Stomach (tissue), 9 donors: ENCODE results near the gene LGI2. TPM values are rescaled to one million over a fixed set of nuclear protein-coding genes. Genes with fewer than 3 reads are reported as not detected.

Experiments used
- DNase-seq, 2 donors: peaks; one replicate each; pipeline versions ENCODE4 v3.0.0 to v3.0.0-alpha.2; 2013 to 2019
- H3K27ac ChIP-seq, 5 donors: fragments of 200-600 bp in 4 of 5; sonication (generic) in 4 of 5; one replicate each; pipeline ENCODE4 v1.5.1; 2013 to 2019; ENCODE audit warnings: mild to moderate bottlenecking in 1 of 5, moderate library complexity in 1 of 5
- H3K27me3 ChIP-seq, 3 donors: fragments of 200-600 bp; sonication (generic); one replicate each; pipeline ENCODE4 v1.5.1; 2017 to 2019; ENCODE audit warnings: mixed run types in 1 of 3
- H3K36me3 ChIP-seq, 4 donors: fragments of 200-600 bp; sonication (generic); 1 replicate in 3 of 4; 2 replicates in 1 of 4; pipeline ENCODE4 v1.5.1; 2016 to 2019
- H3K4me1 ChIP-seq, 4 donors: fragments of 200-600 bp; sonication (generic); one replicate each; pipeline ENCODE4 v1.5.1; 2016 to 2019
- H3K4me3 ChIP-seq, 4 donors: fragments of 200-600 bp; sonication (generic) in 3 of 4; one replicate each; pipeline ENCODE4 v1.5.1; 2016 to 2019; ENCODE audit warnings: mild to moderate bottlenecking in 1 of 4
- H3K9me3 ChIP-seq, 4 donors: fragments of 200-600 bp; sonication (generic); one replicate each; pipeline ENCODE4 v1.5.1; 2016 to 2019
- CTCF ChIP-seq, 7 experiments: fragments of 450-650 bp in 4 of 7; fragments of 200-600 bp in 3 of 7; sonication (generic) in 3 of 7; IDR thresholded peaks; one replicate each; pipeline ENCODE4 v1.5.1; 2016 to 2019; ENCODE audit warnings: antibody characterized with exemption in 7 of 7, control low read depth in 2 of 7, mild to moderate bottlenecking in 1 of 7
- EP300 ChIP-seq: sonication (generic); formaldehyde crosslinking; IDR thresholded peaks from one replicate; pipeline ENCODE4 v1.6.1; 2017; ENCODE audit warnings: antibody characterized with exemption
- POLR2A ChIP-seq, 4 donors: fragments of 450-650 bp; IDR thresholded peaks; one replicate each; pipeline ENCODE4 v1.6.1; 2016; ENCODE audit warnings: antibody characterized with exemption in 4 of 4, control low read depth in 2 of 4, mild to moderate bottlenecking in 1 of 4, moderate library complexity in 1 of 4
- POLR2AphosphoS5 ChIP-seq, 3 donors: sonication (generic); formaldehyde crosslinking; IDR thresholded peaks; one replicate each; pipeline ENCODE4 v1.6.1; 2016; ENCODE audit warnings: antibody characterized with exemption in 3 of 3
- WGBS, 5 donors: extraction: QIAGEN DNeasy Blood & Tissue Kit in 3 of 5; methylation state at CpG; one replicate each; pipeline versions ENCODE4 v1.1.5 to v1.1.7; 2013 to 2018; 5-methylcytosine and 5-hydroxymethylcytosine counted together
- intact Hi-C: fragments of 100-400 bp; cut with DNase I; formaldehyde crosslinking; loops from one replicate; pipeline ENCODE4 v1.15.1; 2023; ENCODE audit warnings: low total_unique reads
- polyA plus RNA-seq, 3 donors: library from polyadenylated mRNA; stranded (reverse); fragments of 200-250 nt; gene quantifications; one replicate each; pipeline ENCODE4 v1.2.3, GENCODE V29; 2013
- total RNA-seq, 5 donors: library from RNA; depleted of rRNA; stranded (reverse); fragments of >200 nt; gene quantifications; one replicate each; pipeline versions ENCODE4 v1.1.0 to v1.2.3, GENCODE V29; 2014 to 2016
- donor health status: healthy with polysubstance abuse.
- donor health status: Bipolar disorder and iron deficiency.
- donor health status: healthy.

Gene LGI2
- total and polyA plus RNA-seq, 8 donors: 0.10 to 9.1 (median 0.31) TPM; not detected in 3

- Histone ChIP-seq H3K27ac (no peak overlapping the region), H3K4me3 (no peak overlapping the region), H3K36me3 (no peaks in the 10 kb centered on the region), H3K9me3 (no peaks in the 10 kb centered on the region), H3K27me3 (no peaks in the 10 kb centered on the region), H3K4me1 (peaks cover 0 to 18% (median 8%) of the 10 kb centered on the region in 4 donors)
- TF ChIP-seq POLR2AphosphoS5 (IDR thresholded peaks at IDR 0.05) (no peak), EP300 (no peak), CTCF (IDR thresholded peaks at IDR 0.05) (no peak), POLR2A (IDR thresholded peaks at IDR 0.05) (no peak)
- no peak for DNase-seq
- intact Hi-C loops: no loop called here
- WGBS, 5 donors: 73 to 80% (median 74%) methylated on average over 3 of the region's 3 CpGs
Observed at GRCh38 chr4:25001509-25001908, 29.2 kb downstream of the LGI2 start.

- peak in 1 of 2 donors; percentile 47 for DNase-seq
- Histone ChIP-seq H3K4me1 (peaks cover 0 to 18% (median 8%) of the 10 kb centered on the region in 4 donors), H3K27ac (no peak overlapping the region), H3K9me3 (no peaks in the 10 kb centered on the region), H3K27me3 (no peaks in the 10 kb centered on the region), H3K4me3 (no peak overlapping the region), H3K36me3 (no peaks in the 10 kb centered on the region)
- 64 to 75% (median 70%) methylated on average over 5 of the region's 5 CpGs for WGBS, 5 donors
- intact Hi-C loops: no loop called here
- TF ChIP-seq POLR2A (IDR thresholded peaks at IDR 0.05): no peak
- TF ChIP-seq EP300: no peak
- TF ChIP-seq CTCF (IDR thresholded peaks at IDR 0.05): no peak
- no peak for TF ChIP-seq POLR2AphosphoS5 (IDR thresholded peaks at IDR 0.05)
Observed at GRCh38 chr4:25000639-25001038, 30.1 kb downstream of the LGI2 start.

- intact Hi-C loops: no loop called here
- Histone ChIP-seq H3K27me3 (no peaks in the 10 kb centered on the region), H3K27ac (no peak overlapping the region), H3K4me1 (peaks cover 0 to 18% (median 8%) of the 10 kb centered on the region in 4 donors), H3K36me3 (no peaks in the 10 kb centered on the region), H3K4me3 (no peak overlapping the region), H3K9me3 (no peaks in the 10 kb centered on the region)
- 21 to 43% (median 31%) methylated on average over 8 of the region's 8 CpGs for whole genome bisulfite sequencing, 5 donors
- no peak for TF ChIP-seq EP300
- no peak for TF ChIP-seq POLR2AphosphoS5 (IDR thresholded peaks at IDR 0.05)
- TF ChIP-seq POLR2A (IDR thresholded peaks at IDR 0.05): no peak
- no peak for TF ChIP-seq CTCF (IDR thresholded peaks at IDR 0.05)
- peak in 1 of 2 donors; percentile 55 for DNase-seq
Observed at GRCh38 chr4:24999392-25000089, 31.2 kb downstream of the LGI2 start.

GRCh38 chr4:24995346-24995919, 35.3 kb downstream of the LGI2 start:
- WGBS, 5 donors: 28 to 61% (median 57%) methylated on average over 2 of the region's 2 CpGs
- TF ChIP-seq POLR2A (IDR thresholded peaks at IDR 0.05): no peak
- TF ChIP-seq CTCF (IDR thresholded peaks at IDR 0.05): no peak
- no peak for TF ChIP-seq POLR2AphosphoS5 (IDR thresholded peaks at IDR 0.05)
- no peak for TF ChIP-seq EP300
- Histone ChIP-seq H3K27ac (no peak overlapping the region), H3K27me3 (no peaks in the 10 kb centered on the region), H3K4me1 (peaks cover 0 to 16% (median 8%) of the 10 kb centered on the region in 4 donors), H3K4me3 (no peak overlapping the region), H3K36me3 (no peaks in the 10 kb centered on the region), H3K9me3 (peaks cover 0 to 4% (median 0%) of the 10 kb centered on the region in 4 donors)
- DNase-seq: no peak
- intact Hi-C loops: no loop called here
